GM12878 (cell line): ENCODE data around the gene IFNL2. TPM values are rescaled to one million over a fixed set of nuclear protein-coding genes. Genes with fewer than 3 reads are reported as not detected.

ENCODE experiments used
- ATAC-seq: fragments of 200-7000 bp; cut with Tn5 transposase; 3 replicates; pipeline ENCODE4 v1.9.1; 2020; ENCODE audit warnings: mild to moderate bottlenecking, moderate library complexity
- BruUV-seq: library from RNA; stranded (reverse); fragments of 400-500 nt; replicated peaks from 2 replicates; lab custom pipeline; 2021; lab: Mats Ljungman, UMichigan
- CTCF ChIA-PET: fragments of 300-600 bp; sonication (Branson Sonifier 250); formaldehyde crosslinking; extraction: SDS; loops from one replicate; lab custom pipeline; 2021; ENCODE audit warnings: inconsistent platforms; lab: Yijun Ruan, JAX
- POLR2A ChIA-PET: fragments of 350-600 bp; formaldehyde crosslinking; extraction: SDS; loops from one replicate; lab custom pipeline; 2021; ENCODE audit warnings: inconsistent platforms; lab: Charles Lee
- RAD21 ChIA-PET: fragments of 300-600 bp; sonication (Branson Sonifier 250); formaldehyde crosslinking; loops from one replicate; lab custom pipeline; 2023; ENCODE audit warnings: antibody characterized with exemption; ENCODE audit not compliant: unreplicated experiment; lab: Charles Lee
- SMC1A ChIA-PET: fragments of 300-600 bp; sonication (Branson Sonifier 250); formaldehyde crosslinking; loops from one replicate; lab custom pipeline; 2023; ENCODE audit not compliant: unreplicated experiment, uncharacterized antibody; lab: Charles Lee
- DNase-seq: peaks from one replicate; pipeline ENCODE4 v3.0.0-alpha.2; 2011; ENCODE audit warnings: low read depth, low spot score
- FAIRE-seq: peaks from 3 replicates; lab custom pipeline; 2011; peaks lifted over from hg19 to GRCh38; lab: Jason Lieb, UNC
- H2AFZ ChIP-seq: 2 replicates; pipeline ENCODE4 v1.6.0; 2011; ENCODE audit warnings: low read depth, low read length, control low read depth; ENCODE audit not compliant: control insufficient read depth
- H3K27ac ChIP-seq: 2 replicates; pipeline ENCODE4 v1.5.1; 2011; ENCODE audit warnings: control low read depth; ENCODE audit not compliant: control insufficient read depth, insufficient read depth
- H3K27me3 ChIP-seq, 2 experiments: replicated peaks in 1 of 2; 2 replicates each; pipeline versions ENCODE4 v1.6.0 to v1.6.1; 2011; ENCODE audit warnings: low read length in 1 of 2; ENCODE audit not compliant: control insufficient read depth in 2 of 2, insufficient read depth in 2 of 2
- H3K36me3 ChIP-seq, 2 experiments: 2 replicates each; pipeline ENCODE4 v1.5.1; 2011; ENCODE audit warnings: low read length in 1 of 2; ENCODE audit not compliant: control insufficient read depth in 2 of 2, insufficient read depth in 2 of 2
- H3K4me1 ChIP-seq: 2 replicates; pipeline ENCODE4 v1.6.1; 2011; ENCODE audit warnings: mild to moderate bottlenecking, low read length, moderate library complexity, mixed read lengths; ENCODE audit not compliant: control insufficient read depth, insufficient read depth
- H3K4me2 ChIP-seq: 2 replicates; pipeline ENCODE4 v1.6.0; 2011; ENCODE audit warnings: control low read depth; ENCODE audit not compliant: control insufficient read depth, insufficient read depth
- H3K4me3 ChIP-seq: fragments of 200-600 bp; sonication (generic); 2 replicates; pipeline ENCODE4 v1.5.1; 2016
- H3K79me2 ChIP-seq: 2 replicates; pipeline ENCODE4 v1.6.0; 2011; ENCODE audit warnings: low read length; ENCODE audit not compliant: control insufficient read depth, insufficient read depth
- H3K9ac ChIP-seq: 2 replicates; pipeline ENCODE4 v1.8.0; 2011; ENCODE audit warnings: low read length, control low read depth, mixed read lengths; ENCODE audit not compliant: control insufficient read depth, insufficient read depth
- H3K9me3 ChIP-seq: replicated peaks from 3 replicates; pipeline ENCODE4 v1.5.1; 2011; ENCODE audit warnings: mild to moderate bottlenecking, low read length; ENCODE audit not compliant: control insufficient read depth, insufficient read depth
- H4K20me1 ChIP-seq: 2 replicates; pipeline ENCODE4 v1.6.0; 2011; ENCODE audit not compliant: control insufficient read depth, insufficient read depth
- BRCA1 ChIP-seq: IDR thresholded peaks from 2 replicates; pipeline ENCODE4 v1.6.1; 2011; ENCODE audit warnings: low read depth, low read length, improper control_type of control experiment
- GATAD2B ChIP-seq: fragments of 450-650 bp; conservative IDR thresholded peaks from 2 replicates; pipeline ENCODE4 v1.6.1; 2017; ENCODE audit warnings: low read depth, mild to moderate bottlenecking, moderate library complexity
- HDAC6 ChIP-seq: fragments of 200-600 bp; sonication (generic); IDR thresholded peaks from one replicate; pipeline ENCODE4 v1.8.0; 2017; ENCODE audit warnings: antibody characterized with exemption; ENCODE audit not compliant: unreplicated experiment
- NKRF ChIP-seq: fragments of 450-650 bp; conservative IDR thresholded peaks from 2 replicates; pipeline ENCODE4 v1.6.1; 2017; ENCODE audit warnings: mild to moderate bottlenecking, moderate library complexity
- NRF1 ChIP-seq: conservative IDR thresholded peaks from 2 replicates; pipeline ENCODE4 v1.6.1; 2011; ENCODE audit warnings: mild to moderate bottlenecking, low read depth, low read length, improper control_type of control experiment
- SMAD5 ChIP-seq: IDR thresholded peaks from 2 replicates; pipeline ENCODE4 v1.6.1; 2016; ENCODE audit warnings: antibody characterized with exemption, low read depth
- SMARCA5 ChIP-seq: fragments of 450-650 bp; IDR thresholded peaks from 2 replicates; pipeline ENCODE4 v1.6.1; 2017; ENCODE audit warnings: mild to moderate bottlenecking
- ZBTB33 ChIP-seq: fragments of 450-650 bp; IDR thresholded peaks from 2 replicates; pipeline ENCODE4 v1.6.1; 2017; ENCODE audit warnings: mild to moderate bottlenecking
- ZBTB40 ChIP-seq: fragments of 450-650 bp; IDR thresholded peaks from 2 replicates; pipeline ENCODE4 v1.6.1; 2016; ENCODE audit warnings: mild to moderate bottlenecking, moderate library complexity, borderline replicate concordance
- WGBS: methylation state at CpG from one replicate; pipeline ENCODE4 v1.1.6; 2016; ENCODE audit warnings: low lambda C conversion rate; ENCODE audit not compliant: insufficient replicate concordance, insufficient coverage; ENCODE audit errors: missing lambda C conversion rate; 5-methylcytosine and 5-hydroxymethylcytosine counted together
- in situ Hi-C: fragments of 300-500 bp; cut with MboI; formaldehyde crosslinking; loops from 9 replicates; pipeline ENCODE4 v1.14.3; 2018; ENCODE audit warnings: mixed read lengths
- intact Hi-C: fragments of 100-400 bp; cut with micrococcal nuclease; formaldehyde crosslinking; loops from one replicate; pipeline ENCODE4 v1.14.2; 2022; ENCODE audit not compliant: unreplicated experiment
- polyA plus RNA-seq, 11 experiments: library from polyadenylated mRNA; depleted of rRNA in 4 of 11; unstranded in 6 of 11; stranded (reverse) in 5 of 11; fragments of >200 nt; fragmentation: Nextera tagmentation in 4 of 11; fragmentation: Illumina TruSeq in 1 of 11; extraction: Ambion mirVana in 4 of 11; extraction: Trizol in 1 of 11; gene quantifications; 1 replicate in 1 of 11; 2 replicates in 10 of 11; pipeline versions ENCODE4 v1.2.1 to v1.2.3, GENCODE V29; 2011 to 2016; ENCODE audit warnings: inconsistent platforms in 2 of 11, missing spikeins in 2 of 11, low read depth in 1 of 11
- total RNA-seq, 4 experiments: library from RNA; depleted of rRNA in 3 of 4; stranded (reverse); fragments of >200 nt in 3 of 4; fragmentation: Illumina TruSeq in 1 of 4; extraction: Trizol in 1 of 4; gene quantifications; 2 replicates each; pipeline versions ENCODE4 v1.2.1 to v1.2.3, GENCODE V29; 2013 to 2021

IFNL2 gene
- total and polyA plus RNA-seq, 10 of the 15 experiments (the other 5 are each of a cell fraction or from before 2014, with no cell fraction given), result 0.24 TPM; not detected in 9

- TF ChIP-seq ZBTB40 (no peak), HDAC6 (no peak)
Observed at GRCh38 chr19:39246951-39247669, 21.1 kb upstream of the IFNL2 start (continued).

DNA sequence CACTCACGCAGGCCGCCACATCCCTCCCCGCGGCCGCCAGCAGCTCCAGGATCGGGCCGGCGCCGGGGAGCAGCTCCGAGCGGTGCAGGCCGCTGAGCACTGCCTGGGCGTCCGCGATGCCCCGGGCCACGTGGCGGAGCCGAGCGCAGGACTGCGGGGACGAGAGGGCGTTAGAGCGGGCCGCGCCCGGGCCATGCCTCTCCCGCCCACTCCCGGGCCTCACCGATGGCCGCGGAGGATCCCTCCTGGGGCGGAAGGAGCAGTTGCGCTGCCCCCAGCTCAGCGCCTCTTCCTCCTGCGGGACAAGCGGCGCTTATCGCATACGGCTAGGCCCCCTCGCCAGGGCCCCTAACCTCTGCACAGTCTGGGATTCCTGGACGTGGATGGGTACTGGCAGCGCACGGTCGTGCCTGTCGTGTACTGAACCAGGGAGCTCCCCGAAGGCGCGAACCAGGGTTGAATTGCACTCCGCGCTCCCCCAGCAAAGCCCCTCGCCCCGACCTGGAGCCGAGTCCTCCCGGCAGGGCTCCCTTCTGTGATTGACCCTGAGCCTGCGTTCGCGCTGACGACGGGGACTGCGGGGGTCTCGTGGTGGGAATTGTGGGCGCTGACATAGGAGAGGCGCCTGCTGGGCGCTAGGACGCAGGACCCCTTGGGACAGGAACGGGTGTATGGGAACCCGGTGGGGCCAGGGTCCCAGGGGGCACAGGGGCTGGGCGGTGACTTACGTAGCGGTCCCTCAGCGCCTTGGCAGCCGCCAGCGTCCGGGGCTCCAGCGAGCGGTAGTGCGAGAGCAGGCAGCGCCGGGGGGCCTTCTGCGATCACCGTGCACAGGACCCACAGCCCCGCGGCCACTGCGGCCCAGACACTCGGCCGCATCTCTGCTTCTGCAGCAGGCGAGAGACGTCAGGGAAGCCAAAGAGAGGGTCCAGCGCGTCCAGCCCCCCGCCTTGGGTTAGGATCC lies 20.2 kb upstream of the IFNL2 start:
- Histone ChIP-seq H3K9ac (no peak overlapping the region), H3K4me2 (no peak overlapping the region), H2AFZ (no peak overlapping the region), H3K4me3 (no peak overlapping the region), H3K27me3 (peaks cover 2% of the 10 kb centered on the region in 2 experiments; a peak in 3 of 4 replicates), H3K27ac (no peak overlapping the region), H3K36me3 (no peaks in the 10 kb centered on the region), H3K4me1 (no peaks in the 10 kb centered on the region), H4K20me1 (no peaks in the 10 kb centered on the region), H3K79me2 (no peaks in the 10 kb centered on the region), H3K9me3 (no peaks in the 10 kb centered on the region)
- ChIA-PET POLR2A (no interaction called here), CTCF (no interaction called here), RAD21 (no interaction called here), SMC1A (no interaction called here)
- intact Hi-C loops (no loop called here), in situ Hi-C loops (no loop called here)
- no peak for DNase-seq
- no TSS peak for BruUV-seq
- ATAC-seq, result peak; percentile 28; the same call in 1 of the 3 replicates
- WGBS, result 78% methylated on average over 57 of the region's 92 CpGs
- FAIRE-seq, result no peak
- TF ChIP-seq NRF1 (no peak), NKRF (no peak), GATAD2B (no peak), BRCA1 (no peak), ZBTB33 (no peak), SMAD5 (no peak), SMARCA5 (no peak)
